ENCODE measurements around the gene IGF2.

IGF2 gene

DNA sequence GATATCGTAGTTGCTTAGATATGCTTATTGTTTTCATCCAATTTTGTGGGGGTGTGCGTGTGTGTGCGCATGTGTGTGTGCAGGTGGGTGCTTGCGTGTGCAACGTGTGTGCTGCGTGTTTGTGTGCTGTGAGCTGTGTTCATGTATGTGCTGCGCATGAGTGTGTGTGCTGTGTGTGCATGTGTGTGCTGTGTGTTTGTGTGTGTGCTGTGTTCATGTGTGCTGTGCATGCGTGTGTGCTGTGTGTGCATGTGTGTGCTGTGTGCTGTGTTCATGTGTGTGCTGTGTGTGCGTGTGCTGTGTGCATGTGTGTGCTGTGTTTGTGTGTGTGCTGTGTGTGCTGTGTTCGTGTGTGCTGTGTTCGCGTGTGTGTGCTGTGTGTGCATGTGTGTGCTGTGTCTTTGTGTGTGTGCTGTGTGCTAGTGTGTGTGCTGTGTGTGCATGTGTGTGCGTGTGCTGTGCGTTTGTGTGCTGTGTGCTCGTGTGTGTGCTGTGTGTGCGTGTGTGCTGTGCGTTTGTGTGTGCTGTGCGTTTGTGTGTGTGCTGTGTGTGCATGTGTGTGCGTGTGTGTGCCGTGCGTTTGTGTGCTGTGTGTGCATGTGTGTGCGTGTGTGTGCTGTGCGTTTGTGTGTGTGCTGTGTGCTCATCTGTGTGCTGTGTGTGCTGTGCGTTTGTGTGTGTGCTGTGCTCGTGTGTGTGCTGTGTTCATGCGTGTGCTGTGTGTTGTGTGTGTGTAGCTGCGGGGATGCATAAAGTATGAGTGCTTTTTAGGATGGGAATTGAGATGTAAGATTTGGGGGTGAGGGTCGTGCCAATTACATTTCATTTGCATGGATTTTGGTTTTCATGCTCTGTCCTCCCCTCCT lies 7.6 kb downstream of the IGF2 start:
- no peak overlapping the region for H3K27ac ChIP-seq (replicated peaks)
- no peak for DNase-seq (ENCODE audit: low read depth in 1 of 2, low spot score in 1 of 2)
- H3K4me3 ChIP-seq (replicated peaks; ENCODE audit: insufficient read depth, low read length), result no peak overlapping the region
- TF ChIP-seq POLR2AphosphoS5 (IDR thresholded peaks at IDR 0.05; ENCODE audit: low read depth) (no peak), SPI1 (IDR thresholded peaks at IDR 0.05; ENCODE audit: borderline replicate concordance, low read depth) (no peak), GABPA (IDR thresholded peaks at IDR 0.05; ENCODE audit: low read depth) (no peak)
- TF ChIP-seq, protein P1, sequence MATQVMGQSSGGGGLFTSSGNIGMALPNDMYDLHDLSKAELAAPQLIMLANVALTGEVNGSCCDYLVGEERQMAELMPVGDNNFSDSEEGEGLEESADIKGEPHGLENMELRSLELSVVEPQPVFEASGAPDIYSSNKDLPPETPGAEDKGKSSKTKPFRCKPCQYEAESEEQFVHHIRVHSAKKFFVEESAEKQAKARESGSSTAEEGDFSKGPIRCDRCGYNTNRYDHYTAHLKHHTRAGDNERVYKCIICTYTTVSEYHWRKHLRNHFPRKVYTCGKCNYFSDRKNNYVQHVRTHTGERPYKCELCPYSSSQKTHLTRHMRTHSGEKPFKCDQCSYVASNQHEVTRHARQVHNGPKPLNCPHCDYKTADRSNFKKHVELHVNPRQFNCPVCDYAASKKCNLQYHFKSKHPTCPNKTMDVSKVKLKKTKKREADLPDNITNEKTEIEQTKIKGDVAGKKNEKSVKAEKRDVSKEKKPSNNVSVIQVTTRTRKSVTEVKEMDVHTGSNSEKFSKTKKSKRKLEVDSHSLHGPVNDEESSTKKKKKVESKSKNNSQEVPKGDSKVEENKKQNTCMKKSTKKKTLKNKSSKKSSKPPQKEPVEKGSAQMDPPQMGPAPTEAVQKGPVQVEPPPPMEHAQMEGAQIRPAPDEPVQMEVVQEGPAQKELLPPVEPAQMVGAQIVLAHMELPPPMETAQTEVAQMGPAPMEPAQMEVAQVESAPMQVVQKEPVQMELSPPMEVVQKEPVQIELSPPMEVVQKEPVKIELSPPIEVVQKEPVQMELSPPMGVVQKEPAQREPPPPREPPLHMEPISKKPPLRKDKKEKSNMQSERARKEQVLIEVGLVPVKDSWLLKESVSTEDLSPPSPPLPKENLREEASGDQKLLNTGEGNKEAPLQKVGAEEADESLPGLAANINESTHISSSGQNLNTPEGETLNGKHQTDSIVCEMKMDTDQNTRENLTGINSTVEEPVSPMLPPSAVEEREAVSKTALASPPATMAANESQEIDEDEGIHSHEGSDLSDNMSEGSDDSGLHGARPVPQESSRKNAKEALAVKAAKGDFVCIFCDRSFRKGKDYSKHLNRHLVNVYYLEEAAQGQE (IDR thresholded peaks at IDR 0.05; ENCODE audit: insufficient replicate concordance, low read depth), result no peak
- TF ChIP-seq, protein P2, sequence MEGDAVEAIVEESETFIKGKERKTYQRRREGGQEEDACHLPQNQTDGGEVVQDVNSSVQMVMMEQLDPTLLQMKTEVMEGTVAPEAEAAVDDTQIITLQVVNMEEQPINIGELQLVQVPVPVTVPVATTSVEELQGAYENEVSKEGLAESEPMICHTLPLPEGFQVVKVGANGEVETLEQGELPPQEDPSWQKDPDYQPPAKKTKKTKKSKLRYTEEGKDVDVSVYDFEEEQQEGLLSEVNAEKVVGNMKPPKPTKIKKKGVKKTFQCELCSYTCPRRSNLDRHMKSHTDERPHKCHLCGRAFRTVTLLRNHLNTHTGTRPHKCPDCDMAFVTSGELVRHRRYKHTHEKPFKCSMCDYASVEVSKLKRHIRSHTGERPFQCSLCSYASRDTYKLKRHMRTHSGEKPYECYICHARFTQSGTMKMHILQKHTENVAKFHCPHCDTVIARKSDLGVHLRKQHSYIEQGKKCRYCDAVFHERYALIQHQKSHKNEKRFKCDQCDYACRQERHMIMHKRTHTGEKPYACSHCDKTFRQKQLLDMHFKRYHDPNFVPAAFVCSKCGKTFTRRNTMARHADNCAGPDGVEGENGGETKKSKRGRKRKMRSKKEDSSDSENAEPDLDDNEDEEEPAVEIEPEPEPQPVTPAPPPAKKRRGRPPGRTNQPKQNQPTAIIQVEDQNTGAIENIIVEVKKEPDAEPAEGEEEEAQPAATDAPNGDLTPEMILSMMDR (IDR thresholded peaks at IDR 0.05; ENCODE audit: insufficient read depth, low read length), result no peak
- H3K27me3 ChIP-seq (ENCODE audit: insufficient read depth, poor library complexity, severe bottlenecking), result peaks cover 38% of the 10 kb centered on the region

DNA sequence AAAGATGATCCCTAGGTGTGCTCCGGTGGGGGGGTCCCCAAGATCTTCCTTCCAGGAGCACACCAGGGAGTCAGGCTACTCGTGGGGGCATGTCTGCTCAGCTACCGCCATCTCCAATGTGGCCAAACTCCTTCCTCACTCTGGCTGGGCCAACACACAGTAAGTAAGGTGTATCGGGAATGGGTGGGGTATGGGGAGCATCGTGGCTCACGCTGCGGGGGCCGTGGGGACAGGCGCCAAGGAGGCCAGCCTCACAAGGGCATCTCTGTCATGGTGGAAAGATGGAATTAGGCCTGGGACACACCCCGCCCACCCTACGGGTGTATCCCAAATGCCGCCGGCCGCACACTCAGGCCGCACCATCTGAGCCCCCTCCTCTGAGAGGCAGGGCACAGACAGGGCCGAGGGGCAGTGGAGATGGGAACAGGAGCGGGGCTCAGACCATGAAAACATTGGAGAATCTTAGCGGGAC lies 8.3 kb downstream of the IGF2 start:
- H3K27ac ChIP-seq (replicated peaks), result no peak overlapping the region
- H3K27me3 ChIP-seq (ENCODE audit: insufficient read depth, poor library complexity, severe bottlenecking), result peaks cover 31% of the 10 kb centered on the region
- DNase-seq (ENCODE audit: low read depth in 1 of 2, low spot score in 1 of 2), result no peak
- TF ChIP-seq POLR2AphosphoS5 (IDR thresholded peaks at IDR 0.05; ENCODE audit: low read depth) (no peak), GABPA (IDR thresholded peaks at IDR 0.05; ENCODE audit: low read depth) (no peak), SPI1 (IDR thresholded peaks at IDR 0.05; ENCODE audit: borderline replicate concordance, low read depth) (no peak)
- TF ChIP-seq, protein P2 (IDR thresholded peaks at IDR 0.05; ENCODE audit: insufficient read depth, low read length), result no peak
- TF ChIP-seq, protein P1 (IDR thresholded peaks at IDR 0.05; ENCODE audit: insufficient replicate concordance, low read depth), result no peak
- H3K4me3 ChIP-seq (replicated peaks; ENCODE audit: insufficient read depth, low read length), result no peak overlapping the region

DNA sequence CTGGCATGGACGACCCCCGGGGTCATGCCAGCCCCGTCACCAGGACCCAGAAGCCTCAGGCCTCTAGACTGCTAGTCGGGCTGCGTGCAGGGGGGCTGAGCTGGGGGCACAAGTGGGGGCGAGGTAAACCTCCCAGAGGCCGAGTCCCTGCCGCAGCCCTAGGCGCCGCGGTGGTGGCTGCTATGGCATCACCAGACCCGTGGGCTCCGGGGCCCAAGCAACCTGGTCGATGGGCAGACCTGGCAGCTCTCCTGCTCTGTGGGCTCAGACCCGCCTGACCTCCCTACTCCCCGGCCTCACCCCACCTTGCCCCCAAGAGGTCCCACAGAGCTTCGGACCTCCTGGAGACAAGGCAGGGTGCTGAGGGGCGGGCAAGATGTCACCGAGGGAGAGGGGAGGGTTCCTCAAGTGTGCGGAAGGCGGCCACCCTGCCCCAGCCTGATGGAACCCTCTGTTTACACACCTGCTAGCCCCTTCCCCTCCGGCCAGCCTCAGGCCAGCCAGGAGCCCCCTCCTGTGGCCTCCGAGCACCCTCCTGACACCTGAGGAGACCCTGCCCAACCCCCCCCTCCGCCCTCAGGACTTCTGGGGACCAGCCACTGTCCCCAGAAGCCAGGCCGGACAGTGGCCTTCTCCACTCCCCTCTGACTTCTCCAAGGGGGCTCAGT lies 9.4 kb downstream of the IGF2 start:
- peaks cover 24% of the 10 kb centered on the region for H3K27me3 ChIP-seq (ENCODE audit: insufficient read depth, poor library complexity, severe bottlenecking)
- DNase-seq (ENCODE audit: low read depth in 1 of 2, low spot score in 1 of 2), result no peak
- H3K27ac ChIP-seq (replicated peaks), result no peak overlapping the region
- H3K4me3 ChIP-seq (replicated peaks; ENCODE audit: insufficient read depth, low read length), result no peak overlapping the region
- TF ChIP-seq GABPA (IDR thresholded peaks at IDR 0.05; ENCODE audit: low read depth) (no peak), SPI1 (IDR thresholded peaks at IDR 0.05; ENCODE audit: borderline replicate concordance, low read depth) (no peak), POLR2AphosphoS5 (IDR thresholded peaks at IDR 0.05; ENCODE audit: low read depth) (no peak)
- TF ChIP-seq, protein P1 (IDR thresholded peaks at IDR 0.05; ENCODE audit: insufficient replicate concordance, low read depth), result no peak
- TF ChIP-seq, protein P2 (IDR thresholded peaks at IDR 0.05; ENCODE audit: insufficient read depth, low read length), result no peak

Data from HL-60 (cell line).